ENCODE measurements around the gene UBE2N. TPM values are rescaled to one million over a fixed set of nuclear protein-coding genes. Genes with fewer than 3 reads are reported as not detected.

The UBE2N gene
- total RNA-seq, 1 donor from 2014 or later, result 129 TPM

DNA sequence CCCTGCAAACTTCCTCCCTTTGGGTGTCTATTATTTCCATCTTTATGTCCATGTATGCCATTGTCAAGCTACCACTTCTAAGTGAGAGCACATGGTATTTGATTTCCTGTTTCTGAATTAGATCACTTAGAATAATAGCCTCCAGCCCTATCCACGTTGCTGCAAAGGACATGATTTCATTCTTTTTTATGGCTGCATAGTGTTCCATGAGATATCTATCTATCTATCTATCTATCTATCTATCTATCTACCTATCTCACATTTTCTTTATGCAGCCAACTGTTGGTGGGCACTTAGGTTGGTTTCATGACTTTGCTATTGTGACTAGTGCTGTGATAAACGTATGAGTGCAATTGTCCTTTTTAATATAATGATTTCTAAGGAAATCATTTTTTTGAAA is 14.3 kb upstream of the UBE2N start:
- no peak for DNase-seq (ENCODE audit: low spot score, unreplicated experiment)
- TF ChIP-seq, protein P1, sequence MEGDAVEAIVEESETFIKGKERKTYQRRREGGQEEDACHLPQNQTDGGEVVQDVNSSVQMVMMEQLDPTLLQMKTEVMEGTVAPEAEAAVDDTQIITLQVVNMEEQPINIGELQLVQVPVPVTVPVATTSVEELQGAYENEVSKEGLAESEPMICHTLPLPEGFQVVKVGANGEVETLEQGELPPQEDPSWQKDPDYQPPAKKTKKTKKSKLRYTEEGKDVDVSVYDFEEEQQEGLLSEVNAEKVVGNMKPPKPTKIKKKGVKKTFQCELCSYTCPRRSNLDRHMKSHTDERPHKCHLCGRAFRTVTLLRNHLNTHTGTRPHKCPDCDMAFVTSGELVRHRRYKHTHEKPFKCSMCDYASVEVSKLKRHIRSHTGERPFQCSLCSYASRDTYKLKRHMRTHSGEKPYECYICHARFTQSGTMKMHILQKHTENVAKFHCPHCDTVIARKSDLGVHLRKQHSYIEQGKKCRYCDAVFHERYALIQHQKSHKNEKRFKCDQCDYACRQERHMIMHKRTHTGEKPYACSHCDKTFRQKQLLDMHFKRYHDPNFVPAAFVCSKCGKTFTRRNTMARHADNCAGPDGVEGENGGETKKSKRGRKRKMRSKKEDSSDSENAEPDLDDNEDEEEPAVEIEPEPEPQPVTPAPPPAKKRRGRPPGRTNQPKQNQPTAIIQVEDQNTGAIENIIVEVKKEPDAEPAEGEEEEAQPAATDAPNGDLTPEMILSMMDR (IDR thresholded peaks at IDR 0.05; ENCODE audit: unreplicated experiment), result no peak
- H3K4me1 Mint-ChIP-seq (ENCODE audit: low read depth), result peaks cover 2% of the 10 kb centered on the region
- no peak overlapping the region for H3K27ac Mint-ChIP-seq
- no peaks in the 10 kb centered on the region for H3K36me3 Mint-ChIP-seq (ENCODE audit: insufficient read depth)
- no peak overlapping the region for H3K4me3 Mint-ChIP-seq (ENCODE audit: low read depth)
- H3K27me3 Mint-ChIP-seq, result no peaks in the 10 kb centered on the region
- no peaks in the 10 kb centered on the region for H3K9me3 Mint-ChIP-seq (ENCODE audit: low read depth)

DNA sequence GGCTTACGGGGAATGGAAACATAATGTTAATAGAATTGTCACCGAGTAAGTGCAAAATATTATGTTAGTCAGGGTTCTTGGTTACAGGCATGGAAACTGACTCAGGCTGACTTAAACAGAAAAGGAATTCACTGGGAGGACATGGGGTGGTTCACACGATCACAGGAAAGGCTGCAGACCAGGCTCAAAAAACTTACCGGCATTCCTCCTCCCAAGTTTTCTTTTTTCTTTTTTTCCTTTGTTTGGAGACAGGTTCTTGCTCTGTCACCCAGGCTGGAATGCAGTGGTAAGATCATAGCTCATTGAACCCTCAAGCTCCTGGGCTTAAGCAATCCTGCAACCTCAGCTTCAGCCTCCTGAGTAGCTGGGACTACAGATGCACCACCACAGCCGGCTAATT is 11.9 kb upstream of the UBE2N start:
- Mint-ChIP-seq H3K4me3 (ENCODE audit: low read depth) (no peak overlapping the region), H3K27me3 (no peaks in the 10 kb centered on the region), H3K36me3 (ENCODE audit: insufficient read depth) (no peaks in the 10 kb centered on the region), H3K9me3 (ENCODE audit: low read depth) (no peaks in the 10 kb centered on the region), H3K27ac (no peak overlapping the region), H3K4me1 (ENCODE audit: low read depth) (peaks cover 5% of the 10 kb centered on the region)
- TF ChIP-seq, protein P1 (IDR thresholded peaks at IDR 0.05; ENCODE audit: unreplicated experiment), result no peak
- no peak for DNase-seq (ENCODE audit: low spot score, unreplicated experiment)

DNA sequence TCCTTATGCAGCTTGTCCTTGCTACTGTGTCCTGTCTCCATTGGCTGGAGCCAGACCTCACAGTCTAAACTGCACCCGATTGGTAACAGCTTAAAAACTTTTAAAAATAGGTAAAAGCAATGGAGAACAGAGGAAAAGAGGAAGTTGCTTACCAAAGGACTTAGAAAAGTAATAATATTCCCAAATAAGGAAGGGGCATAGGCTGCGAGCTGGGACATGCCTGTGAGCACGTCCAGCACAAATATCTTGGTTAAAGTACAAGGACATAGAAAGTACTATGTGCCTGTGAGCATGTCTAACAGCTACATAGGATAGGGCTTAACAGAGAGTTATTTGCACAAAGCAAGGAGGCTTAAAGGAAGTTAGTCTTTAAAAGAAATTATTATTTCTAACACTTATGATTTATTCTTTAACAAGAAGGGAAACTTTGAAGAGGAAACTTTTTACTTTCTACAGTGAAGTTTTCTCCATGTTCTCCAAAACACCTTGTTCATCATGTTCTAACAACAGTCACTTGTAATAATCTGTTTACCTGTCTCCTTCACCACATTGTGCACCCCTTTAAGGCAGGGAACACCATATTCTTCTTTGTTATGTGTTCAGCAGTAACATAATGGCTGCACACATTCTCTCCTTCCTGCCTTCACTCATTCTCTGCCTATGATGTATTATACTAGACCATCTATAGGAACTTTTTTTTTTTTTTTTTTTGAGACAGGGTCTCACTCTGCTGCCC is 9.8 kb upstream of the UBE2N start:
- DNase-seq (ENCODE audit: low spot score, unreplicated experiment), result no peak
- Mint-ChIP-seq H3K9me3 (ENCODE audit: low read depth) (no peaks in the 10 kb centered on the region), H3K27ac (no peak overlapping the region), H3K4me1 (ENCODE audit: low read depth) (peaks cover 5% of the 10 kb centered on the region), H3K27me3 (no peaks in the 10 kb centered on the region), H3K36me3 (ENCODE audit: insufficient read depth) (no peaks in the 10 kb centered on the region), H3K4me3 (ENCODE audit: low read depth) (no peak overlapping the region)
- TF ChIP-seq, protein P1 (IDR thresholded peaks at IDR 0.05; ENCODE audit: unreplicated experiment), result no peak

DNA sequence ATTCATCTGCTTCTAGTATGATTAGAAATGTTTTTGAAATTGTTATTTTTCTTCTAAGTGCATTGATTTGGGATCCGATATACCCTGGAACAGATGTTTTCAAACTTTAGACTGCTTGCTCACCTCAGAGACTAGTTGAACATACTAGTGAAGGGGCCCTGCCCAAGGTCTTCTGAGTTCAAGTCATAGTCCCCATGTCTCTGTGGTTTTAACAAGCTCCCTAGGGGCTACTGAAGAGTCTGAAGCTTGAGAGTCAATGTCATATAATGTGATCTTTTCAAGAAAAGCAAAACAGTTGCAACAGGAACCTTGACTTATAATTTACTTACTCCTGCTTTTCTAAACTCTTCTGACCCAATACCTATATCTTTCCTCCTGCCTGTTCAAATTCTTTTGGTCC is 7.5 kb upstream of the UBE2N start:
- DNase-seq (ENCODE audit: low spot score, unreplicated experiment), result no peak
- H3K36me3 Mint-ChIP-seq (ENCODE audit: insufficient read depth), result no peaks in the 10 kb centered on the region
- no peak overlapping the region for H3K4me3 Mint-ChIP-seq (ENCODE audit: low read depth)
- peaks cover 5% of the 10 kb centered on the region for H3K4me1 Mint-ChIP-seq (ENCODE audit: low read depth)
- H3K9me3 Mint-ChIP-seq (ENCODE audit: low read depth), result no peaks in the 10 kb centered on the region
- H3K27ac Mint-ChIP-seq, result no peak overlapping the region
- no peaks in the 10 kb centered on the region for H3K27me3 Mint-ChIP-seq
- TF ChIP-seq, protein P1 (IDR thresholded peaks at IDR 0.05; ENCODE audit: unreplicated experiment), result no peak

DNA sequence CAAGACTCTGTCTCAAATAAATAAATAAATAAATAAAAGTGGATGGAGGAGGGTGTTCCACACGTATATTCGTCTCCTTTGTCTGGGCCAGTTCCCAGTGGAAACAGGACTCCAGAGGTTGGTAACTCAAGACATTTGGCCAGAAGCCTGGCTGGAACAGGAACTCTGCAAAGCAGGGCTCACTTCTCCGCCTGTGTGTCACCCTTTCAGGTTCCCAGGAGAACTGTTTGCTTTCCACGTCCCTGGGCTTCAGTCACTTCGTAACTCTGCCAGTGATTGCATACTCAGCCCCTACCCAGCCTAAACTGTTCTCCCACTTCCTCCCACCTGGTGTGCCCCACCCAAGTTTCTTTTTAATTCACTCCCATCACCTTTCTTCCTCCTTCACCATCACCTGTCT is 7.0 kb upstream of the UBE2N start:
- H3K27ac Mint-ChIP-seq, result no peak overlapping the region
- no peak for DNase-seq (ENCODE audit: low spot score, unreplicated experiment)
- no peaks in the 10 kb centered on the region for H3K27me3 Mint-ChIP-seq
- H3K4me3 Mint-ChIP-seq (ENCODE audit: low read depth), result no peak overlapping the region
- H3K36me3 Mint-ChIP-seq (ENCODE audit: insufficient read depth), result no peaks in the 10 kb centered on the region
- no peaks in the 10 kb centered on the region for H3K9me3 Mint-ChIP-seq (ENCODE audit: low read depth)
- TF ChIP-seq, protein P1 (IDR thresholded peaks at IDR 0.05; ENCODE audit: unreplicated experiment), result no peak
- peaks cover 5% of the 10 kb centered on the region for H3K4me1 Mint-ChIP-seq (ENCODE audit: low read depth)
